Neural cell (in vitro differentiated cells): ENCODE data around the gene ANKS1B. TPM values are rescaled to one million over a fixed set of nuclear protein-coding genes. Genes with fewer than 3 reads are reported as not detected.

Experiments
- H2AFZ ChIP-seq: fragments of 200-600, 300-800 bp; sonication (generic), shearing (Covaris generic); 2 replicates; pipeline ENCODE4 v1.6.0; 2014; ENCODE audit warnings: low read depth, mild to moderate bottlenecking, antibody characterized with exemption, low read length, moderate library complexity
- H3F3A ChIP-seq: fragments of 200-600 bp; shearing (Covaris generic); 2 replicates; pipeline ENCODE4 v1.6.1; 2016; ENCODE audit warnings: mild to moderate bottlenecking, moderate library complexity, mixed read lengths, antibody characterized with exemption, low read length; ENCODE audit not compliant: insufficient read depth, poor library complexity, severe bottlenecking
- H3K27ac ChIP-seq: fragments of 200-600, 300-800 bp; sonication (generic), shearing (Covaris generic); 2 replicates; pipeline ENCODE4 v1.5.1; 2014; ENCODE audit warnings: mild to moderate bottlenecking, low read length, moderate library complexity
- H3K27me3 ChIP-seq: fragments of 300-800, 200-600 bp; sonication (generic), shearing (Covaris generic); 2 replicates; pipeline ENCODE4 v1.6.0; 2014; ENCODE audit warnings: mild to moderate bottlenecking, low read depth, low read length, moderate library complexity; ENCODE audit not compliant: insufficient read depth
- H3K36me3 ChIP-seq: fragments of 300-800, 200-600 bp; sonication (generic), shearing (Covaris generic); 2 replicates; pipeline ENCODE4 v1.5.1; 2014; ENCODE audit warnings: mild to moderate bottlenecking, antibody characterized with exemption, low read length, moderate library complexity; ENCODE audit not compliant: insufficient read depth
- H3K4me2 ChIP-seq: fragments of 300-800, 200-600 bp; sonication (generic), shearing (Covaris generic); 2 replicates; pipeline ENCODE4 v1.6.0; 2014; ENCODE audit warnings: mild to moderate bottlenecking, low read length
- H3K4me3 ChIP-seq: fragments of 300-800, 200-600 bp; sonication (generic), shearing (Covaris generic); 2 replicates; pipeline ENCODE4 v1.5.1; 2014; ENCODE audit warnings: mild to moderate bottlenecking, low read length, moderate library complexity
- H3K79me2 ChIP-seq: fragments of 200-600 bp; shearing (Covaris generic); replicated peaks from 2 replicates; pipeline ENCODE4 v1.6.0; 2014; ENCODE audit warnings: mild to moderate bottlenecking, low read length, moderate library complexity; ENCODE audit not compliant: insufficient read depth
- H3K9ac ChIP-seq: fragments of 300-800, 200-600 bp; sonication (generic), shearing (Covaris generic); 2 replicates; pipeline ENCODE4 v1.6.1; 2016; ENCODE audit warnings: mild to moderate bottlenecking, low read length, mixed read lengths
- H3K9me2 ChIP-seq: fragments of 200-600 bp; shearing (Covaris generic); 2 replicates; pipeline ENCODE4 v1.6.1; 2016; ENCODE audit warnings: mild to moderate bottlenecking, low read length, mixed read lengths; ENCODE audit not compliant: insufficient read depth
- H3K9me3 ChIP-seq: fragments of 200-600, 300-800 bp; sonication (generic), shearing (Covaris generic); 2 replicates; pipeline ENCODE4 v1.6.1; 2016; ENCODE audit warnings: mild to moderate bottlenecking, mixed run types, low read length, moderate library complexity, mixed read lengths
- H4K20me1 ChIP-seq: fragments of 200-600 bp; shearing (Covaris generic); 2 replicates; pipeline ENCODE4 v1.6.1; 2016; ENCODE audit warnings: mild to moderate bottlenecking, mixed run types; ENCODE audit not compliant: insufficient read depth
- EP300 ChIP-seq: fragments of 450-650 bp; conservative IDR thresholded peaks from 2 replicates; pipeline ENCODE4 v1.6.1; 2014; ENCODE audit warnings: antibody characterized with exemption, mild to moderate bottlenecking, moderate library complexity; ENCODE audit not compliant: poor library complexity, severe bottlenecking
- EZH2 ChIP-seq: fragments of 200-600, 300-800 bp; shearing (Covaris generic), sonication (generic); IDR thresholded peaks from 2 replicates; pipeline ENCODE4 v1.6.1; 2014; ENCODE audit warnings: antibody characterized with exemption, low read length, borderline replicate concordance, mild to moderate bottlenecking; ENCODE audit not compliant: insufficient read depth, poor library complexity, severe bottlenecking
- MXI1 ChIP-seq: fragments of 450-650 bp; conservative IDR thresholded peaks from 2 replicates; pipeline ENCODE4 v1.6.1; 2014; ENCODE audit warnings: antibody characterized with exemption, mild to moderate bottlenecking; ENCODE audit not compliant: poor library complexity, severe bottlenecking
- POLR2AphosphoS5 ChIP-seq: IDR thresholded peaks from 2 replicates; pipeline ENCODE4 v1.6.1; 2012
- RAD21 ChIP-seq: fragments of 450-650 bp; conservative IDR thresholded peaks from 2 replicates; pipeline ENCODE4 v1.6.1; 2014; ENCODE audit warnings: antibody characterized with exemption, mild to moderate bottlenecking, moderate library complexity
- SMC3 ChIP-seq: fragments of 450-650 bp; conservative IDR thresholded peaks from 2 replicates; pipeline ENCODE4 v1.6.1; 2014; ENCODE audit warnings: antibody characterized with exemption, mild to moderate bottlenecking, moderate library complexity; ENCODE audit not compliant: poor library complexity
- TAF1 ChIP-seq: IDR thresholded peaks from 2 replicates; pipeline ENCODE4 v1.6.1; 2012; ENCODE audit warnings: low read depth
- polyA minus RNA-seq: library from RNA; depleted of rRNA, polyadenylated mRNA; stranded (reverse); fragments of >200 nt; gene quantifications from 2 replicates; pipeline ENCODE4 v1.2.3, GENCODE V29; 2014
- polyA plus RNA-seq: library from polyadenylated mRNA; depleted of rRNA; stranded (reverse); fragments of >200 nt; gene quantifications from 2 replicates; pipeline ENCODE4 v1.2.3, GENCODE V29; 2014
- TF ChIP-seq, protein P1 (sequence below): IDR thresholded peaks from 2 replicates; pipeline ENCODE4 v1.6.1; 2012; ENCODE audit warnings: borderline replicate concordance
- TF ChIP-seq, protein P2 (sequence below): fragments of 450-650 bp; IDR thresholded peaks from 2 replicates; pipeline ENCODE4 v1.5.1; 2014; ENCODE audit warnings: antibody characterized with exemption, mild to moderate bottlenecking, moderate library complexity; ENCODE audit not compliant: poor library complexity, severe bottlenecking

Gene ANKS1B
- polyA plus RNA-seq (65.6 and 67.3 TPM in 2 replicates), polyA minus RNA-seq (343 and 357 TPM in 2 replicates)

DNA sequence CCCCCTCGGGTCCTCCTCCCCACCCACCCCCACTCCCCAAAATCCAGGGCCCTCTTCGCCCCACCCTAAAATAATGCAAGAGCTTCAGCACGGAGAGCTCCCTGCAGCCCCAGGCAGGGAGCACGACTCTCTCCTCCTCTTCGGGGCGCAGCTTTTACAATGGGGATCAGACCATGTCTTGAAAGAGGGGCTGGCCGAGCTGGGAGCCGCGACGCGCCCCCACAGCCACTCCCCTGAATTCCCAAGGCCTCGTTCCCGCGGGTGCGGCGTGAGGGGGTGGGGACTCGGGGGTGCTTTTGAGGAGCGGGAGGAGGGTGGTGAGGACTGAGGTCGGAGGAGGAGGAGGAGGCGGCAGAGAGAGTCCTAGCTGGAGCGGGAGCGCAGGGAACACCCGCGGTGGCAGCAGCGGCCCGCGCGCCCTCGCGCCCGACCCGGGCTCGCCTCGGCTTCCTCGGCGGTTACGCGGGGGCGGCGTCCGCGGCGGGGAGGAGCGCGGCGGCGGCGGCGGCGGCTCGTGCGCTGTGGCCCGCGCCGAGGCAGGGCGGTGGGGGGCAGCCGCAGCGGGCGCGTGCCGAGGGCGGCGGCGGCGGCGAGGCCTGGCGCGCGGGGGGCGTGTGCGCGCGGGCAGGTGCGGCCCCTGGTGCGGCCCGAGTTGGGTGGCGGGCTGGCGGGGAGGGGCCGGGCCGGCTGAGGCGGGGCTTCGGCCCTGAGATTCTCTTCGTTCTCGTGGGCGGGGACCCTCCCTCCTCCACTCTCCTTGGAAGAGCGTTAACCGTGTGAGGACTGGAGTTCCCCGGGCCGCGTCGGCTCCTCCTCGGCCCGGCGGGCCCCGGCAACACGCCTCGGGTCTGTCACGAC is at the start of gene ANKS1B:
Gene ANKS1B, minus strand, starts transcription at position 666 of the 858 bp plus-strand sequence. CDS start 699 bp downstream, outside the sequence.
- peak within 1 kb of the TSS; percentile 82 for H3K27ac ChIP-seq
- H3K9me2 ChIP-seq = no peaks in the 10 kb centered on the region
- H3K9me3 ChIP-seq = no peaks in the 10 kb centered on the region
- peak within 1 kb of the TSS; percentile 80 for H3K9ac ChIP-seq
- no peaks in the 10 kb centered on the region for H4K20me1 ChIP-seq
- no peaks in the 10 kb centered on the region for H3K36me3 ChIP-seq
- no peaks in the 10 kb centered on the region for H3K27me3 ChIP-seq
- H3K4me2 ChIP-seq = peak within 1 kb of the TSS; percentile 97
- TF ChIP-seq EP300 (no peak), RAD21 (no peak), POLR2AphosphoS5 (peak; percentile 61), MXI1 (peak; percentile 37), TAF1 (peak; percentile 40), SMC3 (no peak), EZH2 (no peak)
- TF ChIP-seq, protein P1, sequence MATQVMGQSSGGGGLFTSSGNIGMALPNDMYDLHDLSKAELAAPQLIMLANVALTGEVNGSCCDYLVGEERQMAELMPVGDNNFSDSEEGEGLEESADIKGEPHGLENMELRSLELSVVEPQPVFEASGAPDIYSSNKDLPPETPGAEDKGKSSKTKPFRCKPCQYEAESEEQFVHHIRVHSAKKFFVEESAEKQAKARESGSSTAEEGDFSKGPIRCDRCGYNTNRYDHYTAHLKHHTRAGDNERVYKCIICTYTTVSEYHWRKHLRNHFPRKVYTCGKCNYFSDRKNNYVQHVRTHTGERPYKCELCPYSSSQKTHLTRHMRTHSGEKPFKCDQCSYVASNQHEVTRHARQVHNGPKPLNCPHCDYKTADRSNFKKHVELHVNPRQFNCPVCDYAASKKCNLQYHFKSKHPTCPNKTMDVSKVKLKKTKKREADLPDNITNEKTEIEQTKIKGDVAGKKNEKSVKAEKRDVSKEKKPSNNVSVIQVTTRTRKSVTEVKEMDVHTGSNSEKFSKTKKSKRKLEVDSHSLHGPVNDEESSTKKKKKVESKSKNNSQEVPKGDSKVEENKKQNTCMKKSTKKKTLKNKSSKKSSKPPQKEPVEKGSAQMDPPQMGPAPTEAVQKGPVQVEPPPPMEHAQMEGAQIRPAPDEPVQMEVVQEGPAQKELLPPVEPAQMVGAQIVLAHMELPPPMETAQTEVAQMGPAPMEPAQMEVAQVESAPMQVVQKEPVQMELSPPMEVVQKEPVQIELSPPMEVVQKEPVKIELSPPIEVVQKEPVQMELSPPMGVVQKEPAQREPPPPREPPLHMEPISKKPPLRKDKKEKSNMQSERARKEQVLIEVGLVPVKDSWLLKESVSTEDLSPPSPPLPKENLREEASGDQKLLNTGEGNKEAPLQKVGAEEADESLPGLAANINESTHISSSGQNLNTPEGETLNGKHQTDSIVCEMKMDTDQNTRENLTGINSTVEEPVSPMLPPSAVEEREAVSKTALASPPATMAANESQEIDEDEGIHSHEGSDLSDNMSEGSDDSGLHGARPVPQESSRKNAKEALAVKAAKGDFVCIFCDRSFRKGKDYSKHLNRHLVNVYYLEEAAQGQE = no peak
- TF ChIP-seq, protein P2, sequence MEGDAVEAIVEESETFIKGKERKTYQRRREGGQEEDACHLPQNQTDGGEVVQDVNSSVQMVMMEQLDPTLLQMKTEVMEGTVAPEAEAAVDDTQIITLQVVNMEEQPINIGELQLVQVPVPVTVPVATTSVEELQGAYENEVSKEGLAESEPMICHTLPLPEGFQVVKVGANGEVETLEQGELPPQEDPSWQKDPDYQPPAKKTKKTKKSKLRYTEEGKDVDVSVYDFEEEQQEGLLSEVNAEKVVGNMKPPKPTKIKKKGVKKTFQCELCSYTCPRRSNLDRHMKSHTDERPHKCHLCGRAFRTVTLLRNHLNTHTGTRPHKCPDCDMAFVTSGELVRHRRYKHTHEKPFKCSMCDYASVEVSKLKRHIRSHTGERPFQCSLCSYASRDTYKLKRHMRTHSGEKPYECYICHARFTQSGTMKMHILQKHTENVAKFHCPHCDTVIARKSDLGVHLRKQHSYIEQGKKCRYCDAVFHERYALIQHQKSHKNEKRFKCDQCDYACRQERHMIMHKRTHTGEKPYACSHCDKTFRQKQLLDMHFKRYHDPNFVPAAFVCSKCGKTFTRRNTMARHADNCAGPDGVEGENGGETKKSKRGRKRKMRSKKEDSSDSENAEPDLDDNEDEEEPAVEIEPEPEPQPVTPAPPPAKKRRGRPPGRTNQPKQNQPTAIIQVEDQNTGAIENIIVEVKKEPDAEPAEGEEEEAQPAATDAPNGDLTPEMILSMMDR = no peak
- H3K79me2 ChIP-seq = peaks cover 9% of the 10 kb centered on the region
- H2AFZ ChIP-seq = peak within 1 kb of the TSS; percentile 57
- peaks cover 9% of the 10 kb centered on the region for H3F3A ChIP-seq
- H3K4me3 ChIP-seq = peak within 1 kb of the TSS; percentile 83

DNA sequence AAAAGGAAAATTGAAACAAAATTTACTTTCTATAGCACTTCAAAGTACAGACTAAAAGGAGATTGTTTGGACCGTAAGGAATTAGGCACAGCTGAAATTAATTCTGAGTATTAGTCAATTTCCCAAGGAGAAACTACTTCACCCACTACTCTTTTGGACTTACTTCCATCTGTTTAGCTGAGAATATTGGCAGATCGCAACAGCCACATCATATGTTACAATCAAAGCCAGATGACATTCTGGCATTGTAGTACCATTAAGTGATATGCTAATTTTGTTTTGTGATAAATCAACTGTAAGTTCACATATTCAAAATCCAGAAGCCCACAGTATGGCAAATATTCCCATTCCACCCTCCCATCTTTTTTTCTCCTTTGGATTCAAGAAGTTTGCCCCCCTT is 47.1 kb upstream of the ANKS1B start:
- H3K27ac ChIP-seq = no peak overlapping the region
- no peak for TF ChIP-seq SMC3
- no peak for TF ChIP-seq MXI1
- TF ChIP-seq, protein P2 = no peak
- TF ChIP-seq, protein P1 = no peak
- no peak for TF ChIP-seq POLR2AphosphoS5
- TF ChIP-seq RAD21 = no peak
- no peak for TF ChIP-seq TAF1
- TF ChIP-seq EP300 = no peak
- TF ChIP-seq EZH2 = no peak
- no peaks in the 10 kb centered on the region for H3K9me2 ChIP-seq
- no peaks in the 10 kb centered on the region for H3K79me2 ChIP-seq
- no peak overlapping the region for H3K4me3 ChIP-seq
- no peaks in the 10 kb centered on the region for H3K36me3 ChIP-seq
- no peak overlapping the region for H2AFZ ChIP-seq
- H3K9ac ChIP-seq = no peak overlapping the region
- no peaks in the 10 kb centered on the region for H4K20me1 ChIP-seq
- no peaks in the 10 kb centered on the region for H3K27me3 ChIP-seq
- H3K4me2 ChIP-seq = no peak overlapping the region
- no peaks in the 10 kb centered on the region for H3K9me3 ChIP-seq
- H3F3A ChIP-seq = no peaks in the 10 kb centered on the region
